Skeletal muscle tissue (tissue), 4 donors: Measurements from ENCODE around the gene ANKRD17. TPM values are rescaled to one million over a fixed set of nuclear protein-coding genes. Genes with fewer than 3 reads are reported as not detected.

Experiments
- H3K27ac ChIP-seq: one replicate; pipeline ENCODE4 v1.7.0; 2013; ENCODE audit warnings: mild to moderate bottlenecking, low read depth, low read length, inconsistent platforms
- H3K27me3 ChIP-seq, 3 donors: one replicate each; pipeline ENCODE4 v1.7.0; 2013; ENCODE audit warnings: low read length in 3 of 3; ENCODE audit not compliant: control insufficient read depth in 3 of 3, insufficient read depth in 3 of 3
- H3K36me3 ChIP-seq, 3 donors: one replicate each; pipeline ENCODE4 v1.7.0; 2013; ENCODE audit warnings: low read length in 3 of 3; ENCODE audit not compliant: control insufficient read depth in 3 of 3, insufficient read depth in 3 of 3
- H3K4me1 ChIP-seq, 3 donors: one replicate each; pipeline ENCODE4 v1.7.0; 2013; ENCODE audit warnings: low read length in 3 of 3, mild to moderate bottlenecking in 3 of 3; ENCODE audit not compliant: control insufficient read depth in 3 of 3, insufficient read depth in 3 of 3
- H3K4me3 ChIP-seq, 3 donors: one replicate each; pipeline ENCODE4 v1.7.0; 2013; ENCODE audit warnings: low read length in 3 of 3
- H3K9ac ChIP-seq, 3 donors: one replicate each; pipeline ENCODE4 v1.7.0; 2013; ENCODE audit warnings: low read length in 3 of 3, mild to moderate bottlenecking in 3 of 3, moderate library complexity in 2 of 3, low read depth in 1 of 3
- H3K9me3 ChIP-seq, 3 donors: one replicate each; pipeline ENCODE4 v1.7.0; 2013; ENCODE audit warnings: low read length in 3 of 3; ENCODE audit not compliant: control insufficient read depth in 3 of 3
- total RNA-seq: library from RNA; depleted of rRNA; stranded (reverse); fragments of >200 nt; gene quantifications from one replicate; pipeline ENCODE4 v1.2.3, GENCODE V29; 2014
- donor health status: Osteomylitis.

The ANKRD17 gene
- total RNA-seq, 1 donor from 2014 or later, result 46.4 TPM

DNA sequence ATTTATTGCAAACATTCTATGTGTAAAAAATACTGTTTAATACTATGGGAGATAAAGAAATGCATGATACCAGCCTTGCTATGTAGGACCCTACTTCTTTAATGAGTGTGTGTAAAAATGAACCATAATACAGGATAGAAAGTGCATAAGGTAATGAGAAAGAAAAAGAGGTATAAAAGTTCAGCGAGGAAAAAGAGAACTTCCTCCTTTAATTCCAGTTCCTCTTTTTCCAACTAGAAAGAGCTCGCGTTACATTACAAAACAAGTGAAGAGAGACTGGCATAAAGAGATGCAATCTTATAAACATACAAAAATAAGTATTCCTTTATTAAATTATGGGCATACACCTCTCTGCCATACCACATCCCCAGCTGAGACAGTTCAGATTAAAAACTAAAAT lies 77.4 kb downstream of the ANKRD17 start:
- H3K4me3 ChIP-seq, result no peak overlapping the region
- no peak overlapping the region for H3K9ac ChIP-seq
- no peaks in the 10 kb centered on the region for H3K36me3 ChIP-seq
- no peak overlapping the region for H3K27ac ChIP-seq
- no peaks in the 10 kb centered on the region for H3K27me3 ChIP-seq
- H3K4me1 ChIP-seq, result peaks cover 0 to 3% (median 0%) of the 10 kb centered on the region in 3 donors
- no peaks in the 10 kb centered on the region for H3K9me3 ChIP-seq

DNA sequence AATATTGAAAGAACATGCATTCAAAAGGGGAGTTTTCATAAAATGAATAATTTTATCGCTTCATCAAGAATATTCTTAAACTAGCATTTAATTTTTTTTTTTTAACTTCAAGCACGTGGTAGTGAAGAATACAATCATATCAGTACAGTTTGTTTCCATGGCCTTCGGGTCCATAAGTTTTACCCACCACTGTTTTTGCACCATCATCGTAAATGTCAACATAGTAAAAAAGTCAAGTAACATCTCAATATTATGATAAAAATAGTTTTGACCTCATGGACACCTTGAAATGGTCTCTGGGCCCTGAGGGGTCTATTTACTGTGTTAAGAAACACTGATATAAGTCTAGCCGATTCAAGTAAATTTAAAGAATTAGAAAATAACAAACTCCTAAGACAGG lies 80.2 kb downstream of the ANKRD17 start:
- Histone ChIP-seq H3K27ac (no peak overlapping the region), H3K27me3 (no peaks in the 10 kb centered on the region), H3K36me3 (peaks cover 3 to 11% (median 4%) of the 10 kb centered on the region in 3 donors), H3K9me3 (no peaks in the 10 kb centered on the region), H3K4me1 (peaks cover 0 to 3% (median 0%) of the 10 kb centered on the region in 3 donors), H3K4me3 (no peak overlapping the region), H3K9ac (no peak overlapping the region)

DNA sequence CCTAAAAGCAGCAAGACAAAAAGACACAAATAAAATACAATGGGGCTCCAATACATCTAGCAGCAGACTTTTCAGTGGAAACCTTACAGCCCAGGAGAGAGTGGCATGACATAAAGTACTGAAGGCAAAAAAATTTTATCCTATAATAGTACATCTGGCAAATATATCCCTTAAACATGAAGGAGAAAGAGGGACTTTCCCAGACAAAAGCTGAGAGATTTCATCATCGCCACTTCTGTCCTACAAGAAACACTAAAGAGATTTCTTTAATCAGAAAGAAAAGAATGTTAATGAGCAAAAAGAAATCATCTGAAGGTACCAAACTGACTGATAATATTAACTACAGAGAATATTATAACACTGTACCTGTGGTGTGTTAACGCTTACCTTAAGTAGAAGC lies 86.4 kb downstream of the ANKRD17 start:
- Histone ChIP-seq H3K27ac (no peak overlapping the region), H3K9me3 (no peaks in the 10 kb centered on the region), H3K4me3 (no peak overlapping the region), H3K27me3 (no peaks in the 10 kb centered on the region), H3K4me1 (no peaks in the 10 kb centered on the region), H3K36me3 (peaks cover 24 to 45% (median 28%) of the 10 kb centered on the region in 3 donors), H3K9ac (no peak overlapping the region)

DNA sequence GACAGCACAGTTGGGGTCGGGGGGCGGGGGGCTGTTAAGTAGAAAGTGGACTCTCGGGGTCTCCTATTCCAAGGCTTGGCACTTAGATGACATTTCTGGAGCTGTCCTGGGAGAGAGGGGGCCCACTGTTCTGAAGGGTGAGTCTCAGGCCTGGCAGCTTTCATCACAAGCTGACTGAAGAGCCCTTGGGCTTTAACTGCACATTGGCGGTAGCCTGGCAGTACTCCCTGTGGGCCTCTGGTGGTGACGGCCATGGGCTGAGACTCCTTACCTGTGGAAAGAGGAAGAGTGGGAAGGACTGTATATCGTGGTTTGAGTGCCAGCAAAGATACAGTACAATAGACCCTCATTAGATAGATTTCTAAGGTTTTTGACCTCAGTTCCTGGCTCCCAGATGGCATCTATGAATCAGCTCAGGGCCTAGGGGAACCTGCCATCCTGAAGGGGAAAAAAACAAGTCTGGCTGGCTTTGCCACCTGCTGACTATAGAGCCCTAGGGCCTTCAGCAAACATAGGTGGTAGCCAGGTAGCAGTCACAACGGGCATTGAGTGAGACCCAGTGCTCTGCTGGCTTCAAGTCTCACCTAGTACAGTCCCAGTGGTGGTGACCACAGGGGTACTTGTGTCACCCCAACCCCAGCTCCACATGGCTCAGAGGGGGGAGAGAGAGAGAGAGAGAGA lies 87.9 kb downstream of the ANKRD17 start:
- Histone ChIP-seq H3K4me1 (no peaks in the 10 kb centered on the region), H3K9me3 (peaks cover 0 to 3% (median 0%) of the 10 kb centered on the region in 3 donors), H3K27ac (no peak overlapping the region), H3K9ac (no peak overlapping the region), H3K4me3 (no peak overlapping the region), H3K27me3 (no peaks in the 10 kb centered on the region), H3K36me3 (peaks cover 29 to 53% (median 31%) of the 10 kb centered on the region in 3 donors)

DNA sequence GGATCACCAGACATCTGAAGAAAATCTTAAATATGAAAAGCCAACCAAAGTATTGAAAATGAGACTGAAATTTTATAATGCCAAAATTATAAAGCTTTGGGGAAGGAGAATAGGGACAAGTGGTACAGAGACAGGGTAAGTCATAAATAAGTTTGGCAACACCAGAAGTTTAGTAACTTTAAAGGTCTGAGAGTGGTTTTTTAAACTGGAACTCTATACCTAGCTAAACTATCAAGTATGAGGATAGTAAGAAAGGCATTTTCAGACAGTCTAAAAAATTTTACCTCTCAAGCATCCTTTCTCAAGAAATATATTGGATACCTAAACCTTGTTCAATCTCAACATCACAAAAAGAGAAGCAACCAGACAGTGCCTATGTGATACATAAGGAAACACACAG lies 92.4 kb downstream of the ANKRD17 start:
- Histone ChIP-seq H3K9ac (no peak overlapping the region), H3K27me3 (no peaks in the 10 kb centered on the region), H3K27ac (no peak overlapping the region), H3K4me1 (no peaks in the 10 kb centered on the region), H3K4me3 (no peak overlapping the region), H3K9me3 (peaks cover 0 to 3% (median 0%) of the 10 kb centered on the region in 3 donors), H3K36me3 (peaks cover 26 to 55% (median 29%) of the 10 kb centered on the region in 3 donors)

DNA sequence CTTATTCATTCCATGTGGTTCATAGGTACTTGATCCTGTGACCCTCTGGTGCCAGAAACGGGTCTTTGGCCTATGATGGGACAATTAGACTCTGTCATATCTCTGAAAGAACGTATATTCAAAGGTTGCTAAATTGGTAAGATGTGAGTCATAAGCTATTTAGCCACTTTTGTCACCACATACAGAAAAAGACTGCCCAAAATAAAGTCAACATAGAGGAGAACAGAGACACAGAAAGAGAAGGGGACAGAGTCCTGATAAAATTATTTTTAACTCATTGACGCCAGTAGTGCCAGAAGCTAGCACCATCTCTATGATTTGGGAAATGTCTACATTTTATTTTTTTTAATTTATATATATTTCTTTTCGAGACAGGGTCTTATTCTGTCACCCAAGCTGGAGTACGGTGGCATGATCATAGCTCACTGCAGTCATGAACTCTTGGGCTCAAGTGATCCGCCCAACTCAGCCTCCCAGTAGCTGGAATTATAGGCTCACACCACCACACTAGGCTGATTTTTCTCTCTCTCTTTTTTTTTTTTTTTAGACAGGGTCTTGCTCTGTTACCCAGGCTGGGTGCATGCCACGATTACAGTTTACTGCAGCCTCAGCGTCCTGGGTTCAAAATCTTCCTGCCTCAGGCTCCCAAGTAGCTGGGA lies 96.9 kb downstream of the ANKRD17 start:
- Histone ChIP-seq H3K9ac (no peak overlapping the region), H3K27ac (no peak overlapping the region), H3K4me3 (no peak overlapping the region), H3K9me3 (peaks cover 0 to 3% (median 0%) of the 10 kb centered on the region in 3 donors), H3K4me1 (no peaks in the 10 kb centered on the region), H3K36me3 (peaks cover 7 to 29% (median 7%) of the 10 kb centered on the region in 3 donors), H3K27me3 (no peaks in the 10 kb centered on the region)

DNA sequence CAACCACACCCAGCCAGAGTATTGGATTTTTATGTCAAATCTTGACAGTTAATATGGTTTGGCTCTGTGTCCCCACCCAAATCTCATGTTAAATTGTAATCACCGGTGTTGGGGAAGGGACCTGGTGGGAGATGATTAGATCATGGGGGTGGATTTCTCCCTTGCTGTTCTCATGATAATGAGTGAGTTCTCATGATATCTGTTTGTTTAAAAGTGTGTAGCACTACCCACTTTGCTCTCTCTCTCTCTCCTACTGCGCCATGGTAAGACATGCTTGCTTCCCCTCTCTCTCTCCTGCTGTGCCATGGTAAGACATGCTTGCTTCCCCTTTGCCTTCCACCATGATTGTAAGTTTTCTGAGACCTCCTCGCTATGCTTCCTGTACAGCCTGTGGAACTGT lies 102.2 kb downstream of the ANKRD17 start:
- Histone ChIP-seq H3K9me3 (no peaks in the 10 kb centered on the region), H3K4me3 (no peak overlapping the region), H3K27ac (no peak overlapping the region), H3K36me3 (peaks cover 12 to 22% (median 22%) of the 10 kb centered on the region in 3 donors), H3K4me1 (no peaks in the 10 kb centered on the region), H3K27me3 (no peaks in the 10 kb centered on the region), H3K9ac (no peak overlapping the region)

DNA sequence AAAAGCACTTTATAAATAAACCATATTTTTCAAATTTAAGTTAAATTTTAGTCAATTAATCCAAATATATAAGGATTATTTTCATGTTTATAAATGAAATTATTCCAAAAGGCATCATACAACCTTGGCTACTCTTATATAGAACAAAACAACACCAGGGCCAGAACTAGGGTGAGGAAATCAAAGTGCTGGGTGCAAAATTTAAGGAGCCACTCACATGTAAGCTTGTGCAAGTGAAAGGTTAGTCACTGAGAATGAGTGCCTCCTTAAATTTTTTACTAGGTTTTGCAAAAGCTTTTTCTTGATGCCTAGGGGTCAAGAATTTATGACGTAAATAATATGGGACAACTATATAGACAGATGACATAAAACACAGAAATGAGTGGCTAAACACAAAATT lies 105.7 kb downstream of the ANKRD17 start:
- Histone ChIP-seq H3K27ac (no peak overlapping the region), H3K9me3 (no peaks in the 10 kb centered on the region), H3K36me3 (peaks cover 26 to 37% (median 34%) of the 10 kb centered on the region in 3 donors), H3K9ac (no peak overlapping the region), H3K4me3 (no peak overlapping the region), H3K27me3 (no peaks in the 10 kb centered on the region), H3K4me1 (no peaks in the 10 kb centered on the region)

DNA sequence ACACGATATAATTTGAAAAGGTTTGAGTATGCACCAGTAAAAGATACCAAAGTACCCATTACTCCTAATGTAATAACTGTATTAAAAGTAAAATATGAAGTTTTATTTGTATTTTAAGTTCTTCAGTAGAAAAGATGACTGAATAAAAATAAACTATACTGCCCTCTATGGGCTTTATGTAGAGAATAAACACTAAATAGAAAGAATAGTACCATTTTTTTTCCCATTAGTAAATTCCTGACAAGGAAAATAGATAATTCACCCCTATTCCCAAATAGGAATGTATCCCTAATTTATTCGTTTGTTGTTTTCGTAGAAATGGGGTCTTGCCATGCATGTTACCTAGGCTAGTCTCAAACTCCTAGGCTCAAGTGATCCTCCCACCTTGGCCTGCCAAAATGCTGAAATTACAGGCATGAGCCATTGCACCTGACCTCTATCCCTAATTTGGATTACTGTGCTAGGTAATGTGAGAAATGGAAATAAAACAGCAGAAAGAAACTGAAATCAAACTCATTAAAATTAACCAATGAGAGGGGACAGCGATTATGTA lies 115.5 kb downstream of the ANKRD17 start:
- no peak overlapping the region for H3K9ac ChIP-seq
- peaks cover 13 to 47% (median 45%) of the 10 kb centered on the region in 3 donors for H3K36me3 ChIP-seq
- H3K9me3 ChIP-seq, result no peaks in the 10 kb centered on the region
- H3K27me3 ChIP-seq, result no peaks in the 10 kb centered on the region
- peaks cover 0 to 5% (median 0%) of the 10 kb centered on the region in 3 donors for H3K4me1 ChIP-seq
- no peak overlapping the region for H3K4me3 ChIP-seq
- no peak overlapping the region for H3K27ac ChIP-seq

DNA sequence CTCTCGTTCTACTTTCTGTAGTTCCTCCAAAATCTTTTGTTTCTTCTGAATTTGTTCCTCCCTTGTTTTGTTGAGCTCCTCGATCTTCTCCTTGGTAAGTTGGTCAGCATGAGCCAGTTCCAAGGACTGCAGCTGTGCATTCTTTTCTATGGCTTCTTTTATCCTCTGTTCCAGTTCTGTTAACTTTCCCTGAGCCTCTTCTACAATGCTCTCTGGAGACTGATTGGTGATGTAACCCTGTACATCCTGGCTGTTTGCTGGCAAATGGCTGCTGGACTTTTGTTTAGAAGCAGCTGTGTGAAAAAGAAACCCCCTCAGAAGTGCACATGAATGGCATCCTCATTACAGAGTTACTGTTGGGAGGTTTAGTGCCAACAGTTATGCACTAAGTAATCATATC lies 118.6 kb downstream of the ANKRD17 start:
- H3K36me3 ChIP-seq, result peaks cover 13 to 48% (median 37%) of the 10 kb centered on the region in 3 donors

More for the DNA sequence above, 118.6 kb downstream of the ANKRD17 start:
- Histone ChIP-seq H3K9ac (no peak overlapping the region), H3K27me3 (no peaks in the 10 kb centered on the region), H3K4me1 (peaks cover 0 to 5% (median 0%) of the 10 kb centered on the region in 3 donors), H3K9me3 (no peaks in the 10 kb centered on the region), H3K4me3 (no peak overlapping the region), H3K27ac (no peak overlapping the region)
